Dendritic cell treated with granulocyte-macrophage colony-stimulating factor and Interleukin-4, amounts not matched to agents 40 ng/mL and 50 ng/mL, for 4 days (primary cell): ENCODE data around the gene PRR5.

Experiments used
- H3K27ac Mint-ChIP-seq: one replicate; pipeline ENCODE4 v1.8.0; 2022; ENCODE audit warnings: mild to moderate bottlenecking, mixed read lengths
- H3K27me3 Mint-ChIP-seq: one replicate; pipeline ENCODE4 v1.8.0; 2022; ENCODE audit warnings: mild to moderate bottlenecking, mixed read lengths
- H3K36me3 Mint-ChIP-seq: one replicate; pipeline ENCODE4 v1.8.0; 2022; ENCODE audit warnings: low read depth, mixed read lengths
- H3K4me1 Mint-ChIP-seq: one replicate; pipeline ENCODE4 v1.8.0; 2022; ENCODE audit warnings: low read depth, mixed read lengths
- H3K4me3 Mint-ChIP-seq: one replicate; pipeline ENCODE4 v1.8.0; 2022; ENCODE audit warnings: mild to moderate bottlenecking, moderate library complexity, mixed read lengths
- H3K9me3 Mint-ChIP-seq: one replicate; pipeline ENCODE4 v1.8.0; 2022; ENCODE audit warnings: mixed read lengths
- intact Hi-C: fragments of 100-400 bp; cut with micrococcal nuclease; formaldehyde crosslinking; loops from one replicate; pipeline ENCODE4 v1.15.0; 2022

PRR5 gene

GRCh38 chr22:44727148-44727547, 25.1 kb downstream of the PRR5 start:
- Mint-ChIP-seq H3K4me3 (no peak overlapping the region), H3K27ac (no peak overlapping the region), H3K36me3 (no peaks in the 10 kb centered on the region), H3K9me3 (no peaks in the 10 kb centered on the region), H3K27me3 (peaks cover 26% of the 10 kb centered on the region), H3K4me1 (peaks cover 15% of the 10 kb centered on the region)
- intact Hi-C loops: no loop called here

DNA sequence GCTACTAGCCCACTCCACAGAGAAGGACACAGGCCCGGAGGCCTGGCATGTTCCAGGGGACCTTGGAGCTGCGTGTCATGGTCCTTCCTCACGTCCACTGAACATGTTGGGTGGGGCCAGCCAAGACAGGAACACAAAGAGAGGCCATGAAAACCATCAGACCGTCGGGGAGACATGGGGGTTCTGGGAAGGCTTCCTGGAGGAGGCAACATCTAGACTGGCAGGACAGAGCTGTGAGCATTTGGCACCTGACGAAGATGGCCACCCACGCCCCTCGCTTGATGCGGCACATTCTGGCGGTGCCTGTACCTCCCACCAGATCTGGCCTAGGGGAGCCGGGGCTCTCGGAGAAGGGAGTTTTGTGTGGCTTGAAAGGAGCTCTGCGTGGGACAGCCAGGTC, 25.7 kb downstream of the PRR5 start:
- no peak overlapping the region for H3K4me3 Mint-ChIP-seq
- no peaks in the 10 kb centered on the region for H3K9me3 Mint-ChIP-seq
- peaks cover 26% of the 10 kb centered on the region for H3K27me3 Mint-ChIP-seq
- intact Hi-C loops: no loop called here
- H3K27ac Mint-ChIP-seq: no peak overlapping the region
- H3K4me1 Mint-ChIP-seq: peaks cover 15% of the 10 kb centered on the region
- H3K36me3 Mint-ChIP-seq: no peaks in the 10 kb centered on the region

DNA sequence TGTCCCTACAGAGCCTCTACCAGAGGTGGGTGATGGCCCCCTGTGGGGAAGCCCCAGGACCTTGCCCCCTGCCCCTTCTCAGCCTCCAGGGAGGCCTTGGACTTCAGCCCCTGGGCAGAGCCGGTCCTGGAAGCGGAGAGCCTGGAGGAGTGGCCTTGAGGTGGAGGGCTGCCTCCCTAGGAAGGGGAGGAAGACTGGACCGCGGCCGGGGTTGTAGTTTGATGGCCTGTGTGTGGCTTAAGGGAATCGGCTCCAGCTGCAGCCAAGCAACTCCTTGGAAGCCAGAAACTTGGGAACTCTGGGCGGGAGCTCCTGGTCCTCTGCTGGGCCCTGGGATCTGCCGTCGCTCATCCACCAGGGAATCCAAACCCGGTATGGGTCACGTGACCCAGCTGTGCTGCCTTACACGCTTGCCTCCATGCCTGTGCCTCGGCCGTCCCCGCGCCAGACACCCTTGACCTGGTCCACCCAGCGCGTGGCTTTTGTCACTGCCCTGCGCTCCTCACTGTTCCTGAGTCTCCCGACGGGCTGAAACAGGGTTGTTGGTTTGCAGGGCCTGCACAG, 26.8 kb downstream of the PRR5 start:
- peaks cover 15% of the 10 kb centered on the region for H3K4me1 Mint-ChIP-seq
- H3K27me3 Mint-ChIP-seq: peaks cover 26% of the 10 kb centered on the region
- H3K4me3 Mint-ChIP-seq: no peak overlapping the region
- no peak overlapping the region for H3K27ac Mint-ChIP-seq
- no peaks in the 10 kb centered on the region for H3K9me3 Mint-ChIP-seq
- intact Hi-C loops: no loop called here
- H3K36me3 Mint-ChIP-seq: no peaks in the 10 kb centered on the region

GRCh38 chr22:44729391-44730021, 27.5 kb downstream of the PRR5 start:
- Mint-ChIP-seq H3K9me3 (no peaks in the 10 kb centered on the region), H3K27me3 (peaks cover 26% of the 10 kb centered on the region), H3K27ac (no peak overlapping the region), H3K4me1 (peaks cover 15% of the 10 kb centered on the region), H3K36me3 (no peaks in the 10 kb centered on the region), H3K4me3 (no peak overlapping the region)
- intact Hi-C loops: no loop called here

GRCh38 chr22:44730022-44730393, 28.0 kb downstream of the PRR5 start:
- H3K27me3 Mint-ChIP-seq: peaks cover 26% of the 10 kb centered on the region
- H3K4me3 Mint-ChIP-seq: no peak overlapping the region
- H3K9me3 Mint-ChIP-seq: no peaks in the 10 kb centered on the region
- no peak overlapping the region for H3K27ac Mint-ChIP-seq
- H3K36me3 Mint-ChIP-seq: no peaks in the 10 kb centered on the region
- H3K4me1 Mint-ChIP-seq: peaks cover 15% of the 10 kb centered on the region
- intact Hi-C loops: no loop called here

- Mint-ChIP-seq H3K9me3 (no peaks in the 10 kb centered on the region), H3K27me3 (peaks cover 26% of the 10 kb centered on the region), H3K4me1 (peaks cover 15% of the 10 kb centered on the region), H3K36me3 (no peaks in the 10 kb centered on the region), H3K27ac (no peak overlapping the region), H3K4me3 (no peak overlapping the region)
- intact Hi-C loops: no loop called here
Observed at GRCh38 chr22:44730490-44731356, 28.7 kb downstream of the PRR5 start.

- Mint-ChIP-seq H3K36me3 (no peaks in the 10 kb centered on the region), H3K9me3 (no peaks in the 10 kb centered on the region), H3K4me3 (no peak overlapping the region), H3K27ac (no peak overlapping the region), H3K27me3 (peaks cover 26% of the 10 kb centered on the region), H3K4me1 (peaks cover 15% of the 10 kb centered on the region)
- intact Hi-C loops: no loop called here
Observed at GRCh38 chr22:44731357-44731970, 29.5 kb downstream of the PRR5 start.

- Mint-ChIP-seq H3K27me3 (peaks cover 26% of the 10 kb centered on the region), H3K4me3 (no peak overlapping the region), H3K27ac (no peak overlapping the region), H3K36me3 (no peaks in the 10 kb centered on the region), H3K4me1 (peaks cover 15% of the 10 kb centered on the region), H3K9me3 (no peaks in the 10 kb centered on the region)
- intact Hi-C loops: no loop called here
Observed at GRCh38 chr22:44732017-44732561, 30.1 kb downstream of the PRR5 start.

DNA sequence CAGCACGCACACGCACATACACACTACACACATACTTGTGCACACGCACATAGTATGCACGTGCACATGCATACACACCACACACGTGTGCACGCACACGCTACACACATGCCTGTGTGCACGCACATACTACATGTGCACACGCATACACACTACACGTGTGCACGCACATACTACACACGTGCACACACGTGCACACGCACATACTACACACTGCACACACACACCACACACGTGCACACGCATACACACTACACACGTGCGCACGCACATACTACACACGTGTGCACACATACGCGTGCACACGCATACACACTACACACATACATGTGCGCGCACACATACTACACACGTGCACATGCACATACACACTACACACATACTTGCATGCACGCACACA, 30.7 kb downstream of the PRR5 start:
- H3K27me3 Mint-ChIP-seq: peaks cover 26% of the 10 kb centered on the region
- no peak overlapping the region for H3K4me3 Mint-ChIP-seq
- H3K36me3 Mint-ChIP-seq: no peaks in the 10 kb centered on the region
- H3K4me1 Mint-ChIP-seq: peaks cover 15% of the 10 kb centered on the region
- H3K27ac Mint-ChIP-seq: no peak overlapping the region
- H3K9me3 Mint-ChIP-seq: no peaks in the 10 kb centered on the region
- intact Hi-C loops: no loop called here

DNA sequence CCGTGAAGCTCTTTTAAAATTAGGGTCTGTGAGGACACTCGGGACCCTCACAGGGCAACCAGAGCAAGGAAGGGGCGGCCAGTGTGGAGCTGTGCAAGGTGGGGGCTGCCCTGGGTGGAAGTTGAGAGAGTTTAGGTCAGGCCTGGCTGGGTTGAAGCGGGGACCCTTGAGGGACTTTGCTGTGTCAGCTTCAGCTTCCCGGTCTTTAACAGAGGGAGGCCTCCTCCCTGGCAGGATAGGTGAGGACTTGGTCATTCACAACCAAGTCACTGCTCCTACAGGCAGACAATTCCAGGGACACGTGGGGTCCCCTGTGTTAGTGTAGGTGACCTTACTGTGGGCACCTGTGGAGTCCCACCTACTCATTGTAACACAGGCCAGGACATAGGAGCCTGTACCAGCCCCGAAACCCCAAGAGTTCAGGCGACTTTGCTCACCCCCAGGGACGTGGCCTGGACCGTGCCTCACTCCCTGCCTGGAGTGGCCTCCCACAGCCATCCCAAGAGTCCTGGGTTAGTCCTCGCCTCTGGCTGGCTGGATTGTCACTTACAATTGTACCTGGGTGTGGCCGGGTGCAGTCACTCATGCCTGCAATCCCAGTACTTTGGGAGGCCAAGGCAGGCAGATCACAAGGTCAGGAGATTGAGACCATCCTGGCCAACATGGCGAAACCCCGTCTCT, 31.6 kb downstream of the PRR5 start:
- Mint-ChIP-seq H3K27ac (no peak overlapping the region), H3K36me3 (no peaks in the 10 kb centered on the region), H3K4me1 (peaks cover 13% of the 10 kb centered on the region), H3K4me3 (no peak overlapping the region), H3K27me3 (peaks cover 23% of the 10 kb centered on the region), H3K9me3 (no peaks in the 10 kb centered on the region)
- intact Hi-C loops: no loop called here

GRCh38 chr22:44734278-44734677, 32.3 kb downstream of the PRR5 start:
- no peak overlapping the region for H3K4me3 Mint-ChIP-seq
- no peaks in the 10 kb centered on the region for H3K9me3 Mint-ChIP-seq
- H3K27me3 Mint-ChIP-seq: peaks cover 16% of the 10 kb centered on the region
- H3K36me3 Mint-ChIP-seq: no peaks in the 10 kb centered on the region
- no peak overlapping the region for H3K27ac Mint-ChIP-seq
- H3K4me1 Mint-ChIP-seq: peaks cover 6% of the 10 kb centered on the region
- intact Hi-C loops: no loop called here

- Mint-ChIP-seq H3K4me3 (no peak overlapping the region), H3K36me3 (no peaks in the 10 kb centered on the region), H3K27ac (no peak overlapping the region), H3K4me1 (no peaks in the 10 kb centered on the region), H3K27me3 (peaks cover 9% of the 10 kb centered on the region), H3K9me3 (no peaks in the 10 kb centered on the region)
- intact Hi-C loops: loop anchor here (1.0 kb wide), 1 partner anchor 38 kb away; no protein-coding TSS in a partner anchor
Observed at GRCh38 chr22:44734801-44735517, 33.0 kb downstream of the PRR5 start.
